WI38 (cell line): ENCODE measurements around the gene SACS.

Experiments used
- H3K4me3 ChIP-seq: 2 replicates; pipeline ENCODE4 v1.5.1; 2011; ENCODE audit warnings: low read depth, mild to moderate bottlenecking, control low read depth, low read length
- CTCF ChIP-seq: IDR thresholded peaks from 2 replicates; pipeline ENCODE4 v1.5.1; 2012; ENCODE audit warnings: low read depth, mild to moderate bottlenecking, control low read depth, low read length

Gene SACS

DNA sequence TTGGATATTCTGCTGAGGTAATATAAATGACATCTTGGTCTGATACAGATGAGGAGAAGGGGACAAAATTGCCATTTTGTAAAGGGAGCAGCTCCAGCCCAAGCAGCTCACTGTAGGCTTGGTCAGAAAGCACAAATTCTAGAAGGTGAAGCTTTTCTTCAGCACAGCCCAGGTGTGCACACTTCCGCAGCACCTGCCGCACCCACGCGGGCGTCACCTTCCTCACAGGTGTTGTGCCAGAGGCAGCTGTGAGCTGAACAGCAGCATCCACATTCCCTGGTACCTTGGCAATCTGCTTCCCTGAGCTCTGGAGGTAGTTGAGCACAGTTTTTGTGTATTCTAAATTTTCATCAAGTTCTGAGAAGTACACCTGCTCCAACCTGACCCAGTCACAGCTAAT lies 79.0 kb downstream of the SACS start:
- no peak for TF ChIP-seq CTCF
- no peak overlapping the region for H3K4me3 ChIP-seq

GRCh38 chr13:23352161-23352560 lies 81.3 kb downstream of the SACS start:
- no peak overlapping the region for H3K4me3 ChIP-seq
- no peak for TF ChIP-seq CTCF

GRCh38 chr13:23350009-23350408 lies 83.5 kb downstream of the SACS start:
- TF ChIP-seq CTCF = no peak
- H3K4me3 ChIP-seq = no peak overlapping the region

GRCh38 chr13:23349161-23349897 lies 84.2 kb downstream of the SACS start:
- H3K4me3 ChIP-seq = no peak overlapping the region
- TF ChIP-seq CTCF = no peak

GRCh38 chr13:23348262-23349127 lies 85.0 kb downstream of the SACS start:
- TF ChIP-seq CTCF = no peak
- H3K4me3 ChIP-seq = no peak overlapping the region

DNA sequence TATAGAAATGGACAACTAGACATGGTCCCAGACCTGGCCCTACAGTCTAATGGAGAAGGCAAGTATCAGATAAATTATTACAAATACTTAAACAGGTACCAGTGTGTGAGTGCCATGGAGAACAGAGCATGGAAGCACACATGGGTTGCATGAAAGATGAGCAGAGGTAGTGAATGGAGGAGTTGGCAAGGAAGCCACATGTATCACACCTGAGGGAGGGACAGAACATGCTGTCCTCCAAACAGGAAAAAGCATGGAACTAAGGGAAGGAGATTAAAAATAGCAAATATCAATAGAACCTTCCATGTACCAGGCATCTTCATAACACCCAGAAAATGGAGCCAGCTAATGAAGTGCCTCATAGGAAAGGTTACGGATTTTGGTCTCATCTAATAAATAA lies 85.9 kb downstream of the SACS start:
- no peak overlapping the region for H3K4me3 ChIP-seq
- TF ChIP-seq CTCF = no peak

DNA sequence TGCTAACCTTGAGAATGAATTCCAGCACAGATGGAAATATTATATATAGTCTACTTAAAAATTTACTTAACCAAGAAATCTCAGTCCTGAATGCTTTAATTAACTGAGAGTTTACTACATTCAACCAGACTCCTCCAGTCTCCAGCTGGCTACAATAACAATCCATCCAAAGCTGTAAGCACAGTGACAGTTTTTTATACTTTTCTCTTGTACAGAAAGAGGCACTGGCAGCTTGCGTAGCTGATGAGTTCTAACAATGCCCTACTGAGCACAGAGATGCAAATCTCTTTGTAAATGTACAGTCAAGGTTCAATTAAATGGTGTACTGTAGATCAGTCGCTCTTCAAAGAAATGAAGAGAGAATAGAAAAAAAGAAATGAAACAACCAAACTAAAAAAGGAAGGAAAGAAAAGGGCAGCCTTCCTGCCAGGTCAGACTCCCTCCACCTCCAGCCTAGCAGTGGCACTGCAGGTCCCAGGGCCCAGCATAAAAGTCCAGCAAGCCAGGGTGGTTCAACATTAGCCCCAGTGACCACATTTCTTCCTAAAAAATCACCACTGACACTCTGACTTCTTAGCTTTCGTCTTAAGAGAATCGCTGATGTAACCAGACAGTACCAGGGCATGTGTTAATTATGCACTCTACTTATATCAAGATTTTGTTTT lies 88.4 kb downstream of the SACS start:
- no peak overlapping the region for H3K4me3 ChIP-seq
- no peak for TF ChIP-seq CTCF
